Astrocyte of the hippocampus (primary cell): ENCODE measurements around the gene PTPRN2.

Source experiments
- DNase-seq: peaks from one replicate; pipeline ENCODE4 v3.0.0; 2011; ENCODE audit warnings: low read depth, low spot score

PTPRN2 gene

GRCh38 chr7:157635669-157636068, 952.0 kb downstream of the PTPRN2 start:
- no peak for DNase-seq

GRCh38 chr7:157635148-157635500, 952.5 kb downstream of the PTPRN2 start:
- DNase-seq, result no peak

- no peak for DNase-seq
Observed at GRCh38 chr7:157634401-157635147, 953.0 kb downstream of the PTPRN2 start.

GRCh38 chr7:157633465-157634185, 954.0 kb downstream of the PTPRN2 start:
- DNase-seq, result no peak

GRCh38 chr7:157630301-157630853, 957.2 kb downstream of the PTPRN2 start:
- DNase-seq, result no peak

- no peak for DNase-seq
Observed at GRCh38 chr7:157628456-157628855, 959.2 kb downstream of the PTPRN2 start.

- no peak for DNase-seq
Observed at GRCh38 chr7:157627646-157628045, 960.0 kb downstream of the PTPRN2 start.

- no peak for DNase-seq
Observed at GRCh38 chr7:157627033-157627432, 960.6 kb downstream of the PTPRN2 start.

GRCh38 chr7:157625973-157626742, 961.5 kb downstream of the PTPRN2 start:
- DNase-seq, result no peak

GRCh38 chr7:157623556-157623955, 964.1 kb downstream of the PTPRN2 start:
- no peak for DNase-seq

- DNase-seq, result no peak
Observed at GRCh38 chr7:157622408-157623205, 965.0 kb downstream of the PTPRN2 start.

- no peak for DNase-seq
Observed at GRCh38 chr7:157622000-157622399, 965.6 kb downstream of the PTPRN2 start.

GRCh38 chr7:157621131-157621681, 966.4 kb downstream of the PTPRN2 start:
- no peak for DNase-seq

- DNase-seq, result no peak
Observed at GRCh38 chr7:157620616-157621015, 967.0 kb downstream of the PTPRN2 start.

GRCh38 chr7:157619753-157620525, 967.7 kb downstream of the PTPRN2 start:
- no peak for DNase-seq

GRCh38 chr7:157618823-157619606, 968.6 kb downstream of the PTPRN2 start:
- no peak for DNase-seq

- no peak for DNase-seq
Observed at GRCh38 chr7:157618091-157618726, 969.4 kb downstream of the PTPRN2 start.

- DNase-seq, result no peak
Observed at GRCh38 chr7:157617401-157617800, 970.2 kb downstream of the PTPRN2 start.

GRCh38 chr7:157616931-157617330, 970.7 kb downstream of the PTPRN2 start:
- DNase-seq, result no peak
